Osteocyte (in vitro differentiated cells): Measurements from ENCODE around the gene SLIT1. TPM values are rescaled to one million over a fixed set of nuclear protein-coding genes. Genes with fewer than 3 reads are reported as not detected.

Source experiments
- DNase-seq: peaks from one replicate; pipeline ENCODE4 v3.0.0; 2021; ENCODE audit warnings: mixed read lengths; ENCODE audit not compliant: unreplicated experiment; ENCODE audit errors: extremely low spot score
- H3K27ac Mint-ChIP-seq: one replicate; pipeline ENCODE4 v1.8.0; 2021; ENCODE audit warnings: mild to moderate bottlenecking, mixed read lengths; ENCODE audit not compliant: unreplicated experiment
- H3K27me3 Mint-ChIP-seq: one replicate; pipeline ENCODE4 v1.8.0; 2021; ENCODE audit warnings: mixed read lengths; ENCODE audit not compliant: unreplicated experiment
- H3K36me3 Mint-ChIP-seq: one replicate; pipeline ENCODE4 v1.8.0; 2021; ENCODE audit warnings: mixed read lengths; ENCODE audit not compliant: unreplicated experiment
- H3K4me1 Mint-ChIP-seq: one replicate; pipeline ENCODE4 v1.8.0; 2021; ENCODE audit warnings: mixed read lengths; ENCODE audit not compliant: unreplicated experiment
- H3K4me3 Mint-ChIP-seq: one replicate; pipeline ENCODE4 v1.8.0; 2021; ENCODE audit warnings: mild to moderate bottlenecking, moderate library complexity, mixed read lengths; ENCODE audit not compliant: unreplicated experiment
- H3K9me3 Mint-ChIP-seq: one replicate; pipeline ENCODE4 v1.8.0; 2021; ENCODE audit warnings: mixed read lengths; ENCODE audit not compliant: unreplicated experiment
- total RNA-seq: library from RNA; stranded (reverse); gene quantifications from 2 replicates; pipeline ENCODE4 v1.2.1, GENCODE V29; 2021
- TF ChIP-seq, protein P1 (sequence below): fragments of 200-600 bp; sonication (generic); IDR thresholded peaks from 2 replicates; pipeline ENCODE4 v1.5.0; 2021; ENCODE audit warnings: antibody characterized with exemption, mild to moderate bottlenecking, moderate library complexity

The SLIT1 gene
- total RNA-seq, 1 donor from 2014 or later: not detected

GRCh38 chr10:97151307-97151914 is 34.3 kb downstream of the SLIT1 start:
- TF ChIP-seq, protein P1, sequence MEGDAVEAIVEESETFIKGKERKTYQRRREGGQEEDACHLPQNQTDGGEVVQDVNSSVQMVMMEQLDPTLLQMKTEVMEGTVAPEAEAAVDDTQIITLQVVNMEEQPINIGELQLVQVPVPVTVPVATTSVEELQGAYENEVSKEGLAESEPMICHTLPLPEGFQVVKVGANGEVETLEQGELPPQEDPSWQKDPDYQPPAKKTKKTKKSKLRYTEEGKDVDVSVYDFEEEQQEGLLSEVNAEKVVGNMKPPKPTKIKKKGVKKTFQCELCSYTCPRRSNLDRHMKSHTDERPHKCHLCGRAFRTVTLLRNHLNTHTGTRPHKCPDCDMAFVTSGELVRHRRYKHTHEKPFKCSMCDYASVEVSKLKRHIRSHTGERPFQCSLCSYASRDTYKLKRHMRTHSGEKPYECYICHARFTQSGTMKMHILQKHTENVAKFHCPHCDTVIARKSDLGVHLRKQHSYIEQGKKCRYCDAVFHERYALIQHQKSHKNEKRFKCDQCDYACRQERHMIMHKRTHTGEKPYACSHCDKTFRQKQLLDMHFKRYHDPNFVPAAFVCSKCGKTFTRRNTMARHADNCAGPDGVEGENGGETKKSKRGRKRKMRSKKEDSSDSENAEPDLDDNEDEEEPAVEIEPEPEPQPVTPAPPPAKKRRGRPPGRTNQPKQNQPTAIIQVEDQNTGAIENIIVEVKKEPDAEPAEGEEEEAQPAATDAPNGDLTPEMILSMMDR: no peak
- Mint-ChIP-seq H3K36me3 (no peaks in the 10 kb centered on the region), H3K9me3 (no peaks in the 10 kb centered on the region), H3K4me3 (no peak overlapping the region), H3K27me3 (peaks cover 40% of the 10 kb centered on the region), H3K4me1 (no peaks in the 10 kb centered on the region), H3K27ac (no peak overlapping the region)
- DNase-seq: no peak

DNA sequence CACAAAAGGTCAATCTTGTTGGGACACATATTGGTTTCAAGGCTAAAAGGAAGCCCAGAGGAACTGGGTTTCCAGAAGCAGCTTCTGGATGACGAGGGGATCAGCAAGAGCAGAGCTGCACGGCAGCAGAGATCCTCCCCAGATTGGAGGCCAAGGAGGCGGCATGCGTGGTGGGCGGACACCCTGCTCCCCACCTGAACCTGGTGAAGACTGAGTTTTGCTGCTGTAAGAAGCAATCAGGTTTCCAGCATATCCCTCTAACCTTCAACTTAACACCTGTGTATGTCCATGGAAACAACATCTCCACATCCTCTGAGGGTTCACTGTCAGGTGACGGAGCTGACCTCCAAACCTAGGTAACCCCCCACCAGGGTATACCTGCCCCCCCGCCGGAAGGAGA is 35.1 kb downstream of the SLIT1 start:
- peaks cover 46% of the 10 kb centered on the region for H3K27me3 Mint-ChIP-seq
- H3K9me3 Mint-ChIP-seq: no peaks in the 10 kb centered on the region
- no peak overlapping the region for H3K27ac Mint-ChIP-seq
- no peaks in the 10 kb centered on the region for H3K4me1 Mint-ChIP-seq
- H3K36me3 Mint-ChIP-seq: no peaks in the 10 kb centered on the region
- no peak for DNase-seq
- TF ChIP-seq, protein P1: no peak
- no peak overlapping the region for H3K4me3 Mint-ChIP-seq

GRCh38 chr10:97150013-97150595 is 35.7 kb downstream of the SLIT1 start:
- Mint-ChIP-seq H3K27me3 (peaks cover 43% of the 10 kb centered on the region), H3K4me1 (no peaks in the 10 kb centered on the region), H3K27ac (no peak overlapping the region)

GRCh38 chr10:97149079-97149531 is 36.7 kb downstream of the SLIT1 start:
- Mint-ChIP-seq H3K4me3 (no peak overlapping the region), H3K27me3 (peaks cover 47% of the 10 kb centered on the region), H3K4me1 (no peaks in the 10 kb centered on the region), H3K27ac (no peak overlapping the region), H3K9me3 (no peaks in the 10 kb centered on the region), H3K36me3 (no peaks in the 10 kb centered on the region)
- TF ChIP-seq, protein P1: no peak
- no peak for DNase-seq

More at GRCh38 chr10:97150013-97150595, 35.7 kb downstream of the SLIT1 start:
- DNase-seq: no peak
- TF ChIP-seq, protein P1: no peak
- Mint-ChIP-seq H3K36me3 (no peaks in the 10 kb centered on the region), H3K9me3 (no peaks in the 10 kb centered on the region), H3K4me3 (no peak overlapping the region)

GRCh38 chr10:97144297-97144696 is 41.5 kb downstream of the SLIT1 start:
- Mint-ChIP-seq H3K27ac (no peak overlapping the region), H3K4me1 (peaks cover 12% of the 10 kb centered on the region), H3K4me3 (no peak overlapping the region), H3K36me3 (no peaks in the 10 kb centered on the region), H3K27me3 (peaks cover 75% of the 10 kb centered on the region), H3K9me3 (peaks cover 6% of the 10 kb centered on the region)
- no peak for DNase-seq
- TF ChIP-seq, protein P1: no peak
